Measurements from ENCODE around the gene USP49. TPM values are rescaled to one million over a fixed set of nuclear protein-coding genes. Genes with fewer than 3 reads are reported as not detected.

The USP49 gene
- total and polyA plus RNA-seq, 2 of the 13 experiments (the other 11 are each of a cell fraction or from before 2014, with no cell fraction given) = 2.9 to 4.3 TPM

- TF ChIP-seq TERF1 (CRISPR knock-in tag; IDR thresholded peaks at IDR 0.05) (0 out of 2 replicates have a peak, but pooled peaks have one; percentile 77), ZNF530 (CRISPR knock-in tag; IDR thresholded peaks at IDR 0.05; ENCODE audit: low read depth) (0 out of 2 replicates have a peak, but pooled peaks have one; percentile 9), ZNF572 (CRISPR knock-in tag; IDR thresholded peaks at IDR 0.05) (no peak), PREB (CRISPR knock-in tag; IDR thresholded peaks at IDR 0.05) (no peak), NONO (IDR thresholded peaks at IDR 0.05) (no peak), NONO (CRISPR knock-in tag; conservative IDR thresholded peaks at IDR 0.05) (no peak), MBNL3 (CRISPR knock-in tag; conservative IDR thresholded peaks at IDR 0.05) (no peak), GABPA (IDR thresholded peaks at IDR 0.05; ENCODE audit: low read depth, low read length) (no peak), GABPA (CRISPR knock-in tag; IDR thresholded peaks at IDR 0.05; ENCODE audit: low read depth) (no peak), ELF1 (CRISPR knock-in tag; IDR thresholded peaks at IDR 0.05) (no peak), SNAPC5 (CRISPR knock-in tag; IDR thresholded peaks at IDR 0.05; ENCODE audit: borderline replicate concordance) (no peak), ZNF780A (CRISPR knock-in tag; IDR thresholded peaks at IDR 0.05) (no peak; the same call in 1 of the 2 replicates), HOMEZ (CRISPR knock-in tag; IDR thresholded peaks at IDR 0.05; ENCODE audit: low read depth) (no peak), ZBTB1 (CRISPR knock-in tag; IDR thresholded peaks at IDR 0.05; ENCODE audit: borderline replicate concordance) (no peak), JUND (CRISPR knock-in tag; IDR thresholded peaks at IDR 0.05) (no peak), ZNF576 (CRISPR knock-in tag; IDR thresholded peaks at IDR 0.05) (peak; percentile 31; the same call in 1 of the 2 replicates), ZNF251 (CRISPR knock-in tag; IDR thresholded peaks at IDR 0.05) (0 out of 2 replicates have a peak, but pooled peaks have one; percentile 25), TP53 (CRISPR knock-in tag; conservative IDR thresholded peaks at IDR 0.05) (no peak), ZFX (CRISPR knock-in tag; IDR thresholded peaks at IDR 0.05; ENCODE audit: low read depth) (peak; percentile 10; the same call in 1 of the 2 replicates), ZNF605 (CRISPR knock-in tag; IDR thresholded peaks at IDR 0.05) (no peak), ZNF17 (CRISPR knock-in tag; IDR thresholded peaks at IDR 0.05) (no peak), ZNF598 (CRISPR knock-in tag; IDR thresholded peaks at IDR 0.05; ENCODE audit: borderline replicate concordance) (no peak), NFAT5 (CRISPR knock-in tag; IDR thresholded peaks at IDR 0.05) (0 out of 2 replicates have a peak, but pooled peaks have one; percentile 19)
Measured at GRCh38 chr6:41921712-41921998, 26.5 kb upstream of the USP49 start (continued).
